Choroid plexus epithelial cell (primary cell): Measurements from ENCODE around the gene MSL2.
"Not testable (repeated sequence)": the region's sequence is repeated elsewhere in the genome, so short reads cannot be mapped to it uniquely, and the experiment has no call there.

ENCODE experiments used
- DNase-seq: peaks from one replicate; pipeline ENCODE4 v3.0.0-alpha.2; 2010; ENCODE audit warnings: low read depth
- H3K4me3 ChIP-seq: 2 replicates; pipeline ENCODE4 v1.5.1; 2011; ENCODE audit warnings: low read depth, mild to moderate bottlenecking, control low read depth, low read length, moderate library complexity
- TF ChIP-seq, protein P1 (sequence below): conservative IDR thresholded peaks from 2 replicates; pipeline ENCODE4 v1.5.1; 2011; ENCODE audit warnings: low read depth, mild to moderate bottlenecking, control low read depth, inconsistent platforms, low read length, moderate library complexity

The MSL2 gene

GRCh38 chr3:136197159-136197793 is 1.1 kb upstream of the MSL2 start:
- TF ChIP-seq, protein P1, sequence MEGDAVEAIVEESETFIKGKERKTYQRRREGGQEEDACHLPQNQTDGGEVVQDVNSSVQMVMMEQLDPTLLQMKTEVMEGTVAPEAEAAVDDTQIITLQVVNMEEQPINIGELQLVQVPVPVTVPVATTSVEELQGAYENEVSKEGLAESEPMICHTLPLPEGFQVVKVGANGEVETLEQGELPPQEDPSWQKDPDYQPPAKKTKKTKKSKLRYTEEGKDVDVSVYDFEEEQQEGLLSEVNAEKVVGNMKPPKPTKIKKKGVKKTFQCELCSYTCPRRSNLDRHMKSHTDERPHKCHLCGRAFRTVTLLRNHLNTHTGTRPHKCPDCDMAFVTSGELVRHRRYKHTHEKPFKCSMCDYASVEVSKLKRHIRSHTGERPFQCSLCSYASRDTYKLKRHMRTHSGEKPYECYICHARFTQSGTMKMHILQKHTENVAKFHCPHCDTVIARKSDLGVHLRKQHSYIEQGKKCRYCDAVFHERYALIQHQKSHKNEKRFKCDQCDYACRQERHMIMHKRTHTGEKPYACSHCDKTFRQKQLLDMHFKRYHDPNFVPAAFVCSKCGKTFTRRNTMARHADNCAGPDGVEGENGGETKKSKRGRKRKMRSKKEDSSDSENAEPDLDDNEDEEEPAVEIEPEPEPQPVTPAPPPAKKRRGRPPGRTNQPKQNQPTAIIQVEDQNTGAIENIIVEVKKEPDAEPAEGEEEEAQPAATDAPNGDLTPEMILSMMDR, result no peak
- DNase-seq, result no peak
- H3K4me3 ChIP-seq, result peak overlapping the region; percentile 95

- DNase-seq, result peak; percentile 100
- peak overlapping the region; percentile 95 for H3K4me3 ChIP-seq
- TF ChIP-seq, protein P1, result no peak
Measured at GRCh38 chr3:136196401-136197158, 445 bp upstream of the MSL2 start.

- TF ChIP-seq, protein P1, result no peak
- peak; percentile 78 for DNase-seq
- H3K4me3 ChIP-seq, result peak overlapping the region; percentile 95
Measured at GRCh38 chr3:136195258-136196063, 674 bp downstream of the MSL2 start.

GRCh38 chr3:136194409-136195257 is 1.5 kb downstream of the MSL2 start:
- peak; percentile 34 for DNase-seq
- TF ChIP-seq, protein P1, result no peak
- H3K4me3 ChIP-seq, result peak overlapping the region; percentile 95

GRCh38 chr3:136193278-136194054 is 2.7 kb downstream of the MSL2 start:
- peak; percentile 23 for DNase-seq
- TF ChIP-seq, protein P1, result no peak
- H3K4me3 ChIP-seq, result peak overlapping the region; percentile 95

DNA sequence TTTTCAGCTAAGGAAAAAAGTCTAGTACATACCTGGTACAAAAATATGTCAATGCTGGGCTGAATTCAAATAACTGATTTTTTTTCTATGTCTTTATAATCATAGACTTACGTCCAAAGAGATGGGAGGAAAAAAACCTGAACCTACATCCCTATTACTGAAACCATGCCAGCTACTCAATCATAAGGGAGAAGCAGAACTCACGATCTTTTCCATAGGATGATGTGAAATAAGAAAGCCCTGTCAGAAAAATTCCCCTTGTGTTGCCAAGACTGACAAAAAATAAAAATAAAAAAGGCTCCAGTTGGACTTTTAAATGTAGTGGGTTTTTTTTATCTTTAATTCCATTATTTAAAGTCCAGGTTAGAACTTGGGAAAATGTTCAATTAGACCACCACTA is 3.3 kb downstream of the MSL2 start:
- H3K4me3 ChIP-seq, result peak overlapping the region; percentile 95
- TF ChIP-seq, protein P1, result no peak
- peak; percentile 17 for DNase-seq

- H3K4me3 ChIP-seq, result peak overlapping the region; percentile 95
- not testable (repeated sequence) for DNase-seq
Measured at GRCh38 chr3:136192195-136192594, 3.9 kb downstream of the MSL2 start.
